GM23248 (cell line): ENCODE data around the gene TRAPPC3L.

ENCODE experiments used
- EZH2 ChIP-seq: fragments of 200-600 bp; sonication (generic); IDR thresholded peaks from 2 replicates; pipeline ENCODE4 v1.6.1; 2018; ENCODE audit warnings: antibody characterized with exemption, mild to moderate bottlenecking; ENCODE audit not compliant: insufficient read depth, poor library complexity, severe bottlenecking
- EZH2phosphoT487 ChIP-seq: fragments of 200-600 bp; sonication (generic); IDR thresholded peaks from 2 replicates; pipeline ENCODE4 v1.6.1; 2018; ENCODE audit warnings: antibody characterized with exemption, moderate library complexity, mild to moderate bottlenecking, low read depth; ENCODE audit not compliant: insufficient read depth

GRCh38 chr6:116491610-116492330, 53.7 kb downstream of the TRAPPC3L start:
- TF ChIP-seq EZH2 = no peak
- TF ChIP-seq EZH2phosphoT487 = no peak
